GM12891 (cell line): ENCODE data around the gene CACNG3.

ENCODE experiments used
- POLR2A ChIP-seq: IDR thresholded peaks from 2 replicates; pipeline ENCODE4 v1.6.1; 2011; ENCODE audit warnings: low read depth, low read length, control low read depth
- SPI1 ChIP-seq: IDR thresholded peaks from 2 replicates; pipeline ENCODE4 v1.6.1; 2011; ENCODE audit warnings: low read depth, low read length, control low read depth

- TF ChIP-seq POLR2A (no peak), SPI1 (no peak)
These were observed 96.6 kb downstream of the CACNG3 start for GRCh38 chr16:24352746-24353145.
